Liver (tissue), 3 donors: ENCODE data around the gene FSIP1.

ENCODE experiments used
- FOXA1 ChIP-seq: IDR thresholded peaks from 2 replicates; pipeline ENCODE4 v1.6.1; 2016; ENCODE audit warnings: antibody characterized with exemption
- HNF4A ChIP-seq, 2 donors: conservative IDR thresholded peaks; 2 replicates each; pipeline ENCODE4 v1.6.1; 2016; ENCODE audit warnings: antibody characterized with exemption in 2 of 2, mild to moderate bottlenecking in 2 of 2
- HNF4G ChIP-seq: IDR thresholded peaks from 2 replicates; pipeline ENCODE4 v1.6.1; 2016; ENCODE audit warnings: antibody characterized with exemption
- YY1 ChIP-seq: IDR thresholded peaks from 2 replicates; pipeline ENCODE4 v1.6.1; 2016; ENCODE audit warnings: antibody characterized with exemption, mild to moderate bottlenecking
- TF ChIP-seq, protein P1 (sequence below): fragments of 150-350 bp; IDR thresholded peaks from 2 replicates; pipeline ENCODE4 v1.5.1; 2017; ENCODE audit warnings: improper control_type of control experiment, low read depth, low read length; ENCODE audit not compliant: missing input control
- TF ChIP-seq, protein P2 (sequence below): IDR thresholded peaks from 2 replicates; pipeline ENCODE4 v1.6.1; 2016; ENCODE audit warnings: antibody characterized with exemption
- TF ChIP-seq, protein P3 (sequence below): IDR thresholded peaks from 2 replicates; pipeline ENCODE4 v1.6.1; 2016; ENCODE audit warnings: antibody characterized with exemption
- TF ChIP-seq, protein P4 (sequence below): IDR thresholded peaks from 2 replicates; pipeline ENCODE4 v1.6.1; 2016; ENCODE audit warnings: antibody characterized with exemption, mild to moderate bottlenecking
- TF ChIP-seq, protein P5 (sequence below): IDR thresholded peaks from 2 replicates; pipeline ENCODE4 v1.6.1; 2016; ENCODE audit warnings: antibody characterized with exemption
- donor health status: healthy.
- donor health status: healthy.

DNA sequence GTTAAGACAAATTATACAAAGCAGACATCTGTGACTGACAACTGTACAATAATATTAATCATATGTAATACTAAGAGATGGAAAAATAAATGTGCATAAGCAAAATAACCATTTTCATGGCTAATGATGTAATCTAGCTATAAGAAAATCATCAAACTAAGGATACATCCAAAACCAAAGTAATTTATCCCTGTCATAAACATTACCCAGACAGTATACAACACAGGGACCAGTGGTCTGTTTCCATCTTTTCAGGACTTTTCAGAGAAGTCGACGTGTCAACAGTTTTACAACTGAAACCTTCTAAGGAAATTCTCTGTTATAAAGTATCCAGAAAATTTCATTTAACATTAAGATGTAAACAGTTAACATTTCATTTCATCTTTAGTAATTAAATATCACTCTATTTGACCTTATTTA lies 190.7 kb downstream of the FSIP1 start:
- TF ChIP-seq, protein P1, sequence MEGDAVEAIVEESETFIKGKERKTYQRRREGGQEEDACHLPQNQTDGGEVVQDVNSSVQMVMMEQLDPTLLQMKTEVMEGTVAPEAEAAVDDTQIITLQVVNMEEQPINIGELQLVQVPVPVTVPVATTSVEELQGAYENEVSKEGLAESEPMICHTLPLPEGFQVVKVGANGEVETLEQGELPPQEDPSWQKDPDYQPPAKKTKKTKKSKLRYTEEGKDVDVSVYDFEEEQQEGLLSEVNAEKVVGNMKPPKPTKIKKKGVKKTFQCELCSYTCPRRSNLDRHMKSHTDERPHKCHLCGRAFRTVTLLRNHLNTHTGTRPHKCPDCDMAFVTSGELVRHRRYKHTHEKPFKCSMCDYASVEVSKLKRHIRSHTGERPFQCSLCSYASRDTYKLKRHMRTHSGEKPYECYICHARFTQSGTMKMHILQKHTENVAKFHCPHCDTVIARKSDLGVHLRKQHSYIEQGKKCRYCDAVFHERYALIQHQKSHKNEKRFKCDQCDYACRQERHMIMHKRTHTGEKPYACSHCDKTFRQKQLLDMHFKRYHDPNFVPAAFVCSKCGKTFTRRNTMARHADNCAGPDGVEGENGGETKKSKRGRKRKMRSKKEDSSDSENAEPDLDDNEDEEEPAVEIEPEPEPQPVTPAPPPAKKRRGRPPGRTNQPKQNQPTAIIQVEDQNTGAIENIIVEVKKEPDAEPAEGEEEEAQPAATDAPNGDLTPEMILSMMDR: no peak
- no peak for TF ChIP-seq FOXA1
- TF ChIP-seq, protein P2, sequence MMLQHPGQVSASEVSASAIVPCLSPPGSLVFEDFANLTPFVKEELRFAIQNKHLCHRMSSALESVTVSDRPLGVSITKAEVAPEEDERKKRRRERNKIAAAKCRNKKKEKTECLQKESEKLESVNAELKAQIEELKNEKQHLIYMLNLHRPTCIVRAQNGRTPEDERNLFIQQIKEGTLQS: no peak
- TF ChIP-seq, protein P3, sequence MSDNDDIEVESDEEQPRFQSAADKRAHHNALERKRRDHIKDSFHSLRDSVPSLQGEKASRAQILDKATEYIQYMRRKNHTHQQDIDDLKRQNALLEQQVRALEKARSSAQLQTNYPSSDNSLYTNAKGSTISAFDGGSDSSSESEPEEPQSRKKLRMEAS: no peak
- TF ChIP-seq, protein P4, sequence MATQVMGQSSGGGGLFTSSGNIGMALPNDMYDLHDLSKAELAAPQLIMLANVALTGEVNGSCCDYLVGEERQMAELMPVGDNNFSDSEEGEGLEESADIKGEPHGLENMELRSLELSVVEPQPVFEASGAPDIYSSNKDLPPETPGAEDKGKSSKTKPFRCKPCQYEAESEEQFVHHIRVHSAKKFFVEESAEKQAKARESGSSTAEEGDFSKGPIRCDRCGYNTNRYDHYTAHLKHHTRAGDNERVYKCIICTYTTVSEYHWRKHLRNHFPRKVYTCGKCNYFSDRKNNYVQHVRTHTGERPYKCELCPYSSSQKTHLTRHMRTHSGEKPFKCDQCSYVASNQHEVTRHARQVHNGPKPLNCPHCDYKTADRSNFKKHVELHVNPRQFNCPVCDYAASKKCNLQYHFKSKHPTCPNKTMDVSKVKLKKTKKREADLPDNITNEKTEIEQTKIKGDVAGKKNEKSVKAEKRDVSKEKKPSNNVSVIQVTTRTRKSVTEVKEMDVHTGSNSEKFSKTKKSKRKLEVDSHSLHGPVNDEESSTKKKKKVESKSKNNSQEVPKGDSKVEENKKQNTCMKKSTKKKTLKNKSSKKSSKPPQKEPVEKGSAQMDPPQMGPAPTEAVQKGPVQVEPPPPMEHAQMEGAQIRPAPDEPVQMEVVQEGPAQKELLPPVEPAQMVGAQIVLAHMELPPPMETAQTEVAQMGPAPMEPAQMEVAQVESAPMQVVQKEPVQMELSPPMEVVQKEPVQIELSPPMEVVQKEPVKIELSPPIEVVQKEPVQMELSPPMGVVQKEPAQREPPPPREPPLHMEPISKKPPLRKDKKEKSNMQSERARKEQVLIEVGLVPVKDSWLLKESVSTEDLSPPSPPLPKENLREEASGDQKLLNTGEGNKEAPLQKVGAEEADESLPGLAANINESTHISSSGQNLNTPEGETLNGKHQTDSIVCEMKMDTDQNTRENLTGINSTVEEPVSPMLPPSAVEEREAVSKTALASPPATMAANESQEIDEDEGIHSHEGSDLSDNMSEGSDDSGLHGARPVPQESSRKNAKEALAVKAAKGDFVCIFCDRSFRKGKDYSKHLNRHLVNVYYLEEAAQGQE: no peak
- TF ChIP-seq HNF4G: no peak
- TF ChIP-seq HNF4A (conservative IDR thresholded peaks at IDR 0.05): no peak
- no peak for TF ChIP-seq YY1
- TF ChIP-seq, protein P5, sequence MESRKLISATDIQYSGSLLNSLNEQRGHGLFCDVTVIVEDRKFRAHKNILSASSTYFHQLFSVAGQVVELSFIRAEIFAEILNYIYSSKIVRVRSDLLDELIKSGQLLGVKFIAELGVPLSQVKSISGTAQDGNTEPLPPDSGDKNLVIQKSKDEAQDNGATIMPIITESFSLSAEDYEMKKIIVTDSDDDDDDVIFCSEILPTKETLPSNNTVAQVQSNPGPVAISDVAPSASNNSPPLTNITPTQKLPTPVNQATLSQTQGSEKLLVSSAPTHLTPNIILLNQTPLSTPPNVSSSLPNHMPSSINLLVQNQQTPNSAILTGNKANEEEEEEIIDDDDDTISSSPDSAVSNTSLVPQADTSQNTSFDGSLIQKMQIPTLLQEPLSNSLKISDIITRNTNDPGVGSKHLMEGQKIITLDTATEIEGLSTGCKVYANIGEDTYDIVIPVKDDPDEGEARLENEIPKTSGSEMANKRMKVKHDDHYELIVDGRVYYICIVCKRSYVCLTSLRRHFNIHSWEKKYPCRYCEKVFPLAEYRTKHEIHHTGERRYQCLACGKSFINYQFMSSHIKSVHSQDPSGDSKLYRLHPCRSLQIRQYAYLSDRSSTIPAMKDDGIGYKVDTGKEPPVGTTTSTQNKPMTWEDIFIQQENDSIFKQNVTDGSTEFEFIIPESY: no peak
